Chondrocyte (in vitro differentiated cells): Measurements from ENCODE around the gene SLK. TPM values are rescaled to one million over a fixed set of nuclear protein-coding genes. Genes with fewer than 3 reads are reported as not detected.

Source experiments
- DNase-seq: peaks from one replicate; pipeline ENCODE4 v3.0.0; 2021; ENCODE audit warnings: mixed read lengths, low spot score
- H3K27ac Mint-ChIP-seq: one replicate; pipeline ENCODE4 v1.8.0; 2021; ENCODE audit warnings: mild to moderate bottlenecking, moderate library complexity, mixed read lengths; ENCODE audit not compliant: unreplicated experiment
- H3K27me3 Mint-ChIP-seq: 2 replicates; pipeline ENCODE4 v1.8.0; 2021; ENCODE audit warnings: low read depth, mixed read lengths
- H3K36me3 Mint-ChIP-seq: 2 replicates; pipeline ENCODE4 v1.8.0; 2021; ENCODE audit warnings: low read depth, mixed read lengths
- H3K4me1 Mint-ChIP-seq: 2 replicates; pipeline ENCODE4 v1.8.0; 2021; ENCODE audit warnings: low read depth, mild to moderate bottlenecking, mixed read lengths
- H3K4me3 Mint-ChIP-seq: one replicate; pipeline ENCODE4 v1.8.0; 2021; ENCODE audit warnings: mild to moderate bottlenecking, moderate library complexity, mixed read lengths; ENCODE audit not compliant: unreplicated experiment
- H3K9me3 Mint-ChIP-seq: 2 replicates; pipeline ENCODE4 v1.8.0; 2021; ENCODE audit warnings: low read depth, mixed read lengths
- total RNA-seq: library from RNA; stranded (reverse); gene quantifications from 3 replicates; pipeline ENCODE4 v1.2.1, GENCODE V29; 2021
- TF ChIP-seq, protein P1 (sequence below): fragments of 200-600 bp; sonication (generic); IDR thresholded peaks from 2 replicates; pipeline ENCODE4 v1.5.0; 2021; ENCODE audit warnings: antibody characterized with exemption, mild to moderate bottlenecking, moderate library complexity

The SLK gene
- total RNA-seq, 1 donor from 2014 or later, result 30.9 TPM

GRCh38 chr10:104054430-104054829, 87.5 kb downstream of the SLK start:
- H3K4me3 Mint-ChIP-seq, result no peak overlapping the region
- no peaks in the 10 kb centered on the region for H3K9me3 Mint-ChIP-seq
- H3K4me1 Mint-ChIP-seq, result peaks cover 4% of the 10 kb centered on the region
- DNase-seq, result no peak
- TF ChIP-seq, protein P1, sequence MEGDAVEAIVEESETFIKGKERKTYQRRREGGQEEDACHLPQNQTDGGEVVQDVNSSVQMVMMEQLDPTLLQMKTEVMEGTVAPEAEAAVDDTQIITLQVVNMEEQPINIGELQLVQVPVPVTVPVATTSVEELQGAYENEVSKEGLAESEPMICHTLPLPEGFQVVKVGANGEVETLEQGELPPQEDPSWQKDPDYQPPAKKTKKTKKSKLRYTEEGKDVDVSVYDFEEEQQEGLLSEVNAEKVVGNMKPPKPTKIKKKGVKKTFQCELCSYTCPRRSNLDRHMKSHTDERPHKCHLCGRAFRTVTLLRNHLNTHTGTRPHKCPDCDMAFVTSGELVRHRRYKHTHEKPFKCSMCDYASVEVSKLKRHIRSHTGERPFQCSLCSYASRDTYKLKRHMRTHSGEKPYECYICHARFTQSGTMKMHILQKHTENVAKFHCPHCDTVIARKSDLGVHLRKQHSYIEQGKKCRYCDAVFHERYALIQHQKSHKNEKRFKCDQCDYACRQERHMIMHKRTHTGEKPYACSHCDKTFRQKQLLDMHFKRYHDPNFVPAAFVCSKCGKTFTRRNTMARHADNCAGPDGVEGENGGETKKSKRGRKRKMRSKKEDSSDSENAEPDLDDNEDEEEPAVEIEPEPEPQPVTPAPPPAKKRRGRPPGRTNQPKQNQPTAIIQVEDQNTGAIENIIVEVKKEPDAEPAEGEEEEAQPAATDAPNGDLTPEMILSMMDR, result no peak
- no peaks in the 10 kb centered on the region for H3K27me3 Mint-ChIP-seq
- no peak overlapping the region for H3K27ac Mint-ChIP-seq
- no peaks in the 10 kb centered on the region for H3K36me3 Mint-ChIP-seq

DNA sequence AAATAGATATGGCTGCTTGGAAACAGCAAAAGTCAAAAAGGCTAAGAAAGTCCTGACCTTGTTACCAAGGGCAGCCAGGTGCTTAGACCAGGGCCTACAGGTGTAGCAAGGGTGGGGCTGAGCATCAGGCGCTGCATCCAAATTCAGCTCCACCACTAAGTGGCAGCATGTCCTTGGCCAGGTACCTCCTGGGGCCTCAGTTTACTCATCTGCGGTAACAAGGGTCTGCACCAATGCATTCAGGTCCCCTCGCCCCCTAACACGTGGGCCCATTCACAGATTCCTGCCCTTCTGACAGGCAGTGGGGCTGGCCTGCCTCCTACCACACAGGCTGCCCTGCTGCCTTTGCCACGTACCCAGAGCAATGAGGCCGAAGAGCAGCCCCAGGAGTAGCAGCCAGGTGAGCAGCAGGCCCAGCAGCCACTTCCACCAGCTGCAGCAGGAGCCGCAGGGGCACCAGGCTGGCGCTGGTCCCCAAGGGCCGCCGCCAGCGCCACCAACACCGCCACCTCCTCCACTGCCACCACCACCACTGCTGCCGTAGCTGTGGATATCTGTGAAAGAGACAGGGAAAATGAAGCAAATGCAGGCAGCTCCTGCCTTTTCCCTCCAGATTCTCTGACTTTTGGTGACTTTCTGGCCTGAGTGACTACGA, 89.8 kb downstream of the SLK start:
- H3K36me3 Mint-ChIP-seq, result no peaks in the 10 kb centered on the region
- no peaks in the 10 kb centered on the region for H3K27me3 Mint-ChIP-seq
- TF ChIP-seq, protein P1, result no peak
- H3K4me1 Mint-ChIP-seq, result no peaks in the 10 kb centered on the region
- no peak overlapping the region for H3K4me3 Mint-ChIP-seq
- no peak for DNase-seq
- no peaks in the 10 kb centered on the region for H3K9me3 Mint-ChIP-seq
- H3K27ac Mint-ChIP-seq, result no peak overlapping the region

DNA sequence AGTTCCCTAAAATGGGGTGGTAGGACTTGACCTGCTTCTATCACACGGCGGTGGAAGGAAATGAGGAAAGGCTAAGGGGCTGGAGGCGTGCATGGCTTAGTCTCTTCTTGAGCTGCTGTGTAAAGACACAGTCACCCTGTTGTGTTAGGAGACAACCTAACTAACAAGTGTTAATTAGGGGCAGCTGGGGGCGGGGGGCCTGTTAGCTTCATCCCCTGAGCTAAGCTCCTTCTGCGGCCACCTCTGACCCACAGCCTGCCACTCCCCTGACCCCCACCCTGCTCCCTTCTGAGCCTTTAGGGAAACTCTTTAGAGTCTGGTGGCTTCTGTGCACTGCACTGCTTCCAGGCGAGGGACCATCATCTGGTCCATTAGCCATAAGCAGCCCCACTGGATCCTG, 90.8 kb downstream of the SLK start:
- H3K36me3 Mint-ChIP-seq, result no peaks in the 10 kb centered on the region
- no peak overlapping the region for H3K27ac Mint-ChIP-seq
- H3K4me1 Mint-ChIP-seq, result no peaks in the 10 kb centered on the region
- H3K27me3 Mint-ChIP-seq, result no peaks in the 10 kb centered on the region
- no peak overlapping the region for H3K4me3 Mint-ChIP-seq
- TF ChIP-seq, protein P1, result no peak
- no peak for DNase-seq
- no peaks in the 10 kb centered on the region for H3K9me3 Mint-ChIP-seq

GRCh38 chr10:104059364-104059763, 92.4 kb downstream of the SLK start:
- no peaks in the 10 kb centered on the region for H3K9me3 Mint-ChIP-seq
- DNase-seq, result no peak
- H3K27me3 Mint-ChIP-seq, result no peaks in the 10 kb centered on the region
- no peak overlapping the region for H3K27ac Mint-ChIP-seq
- no peaks in the 10 kb centered on the region for H3K36me3 Mint-ChIP-seq
- TF ChIP-seq, protein P1, result no peak
- H3K4me3 Mint-ChIP-seq, result no peak overlapping the region
- H3K4me1 Mint-ChIP-seq, result no peaks in the 10 kb centered on the region

DNA sequence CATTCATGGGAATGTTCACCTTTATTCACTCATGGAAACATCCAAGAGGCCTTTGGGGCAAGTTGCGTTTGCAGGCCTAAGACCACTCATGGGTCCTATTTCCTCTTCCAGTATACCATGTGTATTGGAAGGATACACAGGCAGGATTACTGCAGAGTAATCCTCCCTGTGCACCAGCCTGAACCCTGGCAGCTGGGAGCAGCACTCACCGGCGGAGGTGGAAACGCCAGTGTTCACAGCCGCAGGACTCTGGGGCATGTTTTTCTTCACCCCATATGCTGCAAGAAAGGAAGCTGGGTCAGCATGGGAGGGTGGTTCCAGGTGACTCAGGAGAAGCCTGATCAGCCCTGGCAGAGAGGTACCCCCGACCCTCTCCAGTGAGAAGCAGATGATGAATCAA, 94.3 kb downstream of the SLK start:
- Mint-ChIP-seq H3K4me3 (no peak overlapping the region), H3K9me3 (no peaks in the 10 kb centered on the region), H3K27ac (no peak overlapping the region), H3K27me3 (peaks cover 3% of the 10 kb centered on the region), H3K36me3 (no peaks in the 10 kb centered on the region), H3K4me1 (no peaks in the 10 kb centered on the region)
- no peak for DNase-seq
- TF ChIP-seq, protein P1, result no peak
